Lower leg skin (tissue), 3 donors: ENCODE measurements around the gene CAMK2D.

ENCODE experiments used
- POLR2A ChIP-seq, 2 donors: fragments of 450-650 bp; IDR thresholded peaks; one replicate each; pipeline ENCODE4 v1.6.1; 2016 to 2017; ENCODE audit warnings: antibody characterized with exemption in 2 of 2, mild to moderate bottlenecking in 1 of 2, moderate library complexity in 1 of 2
- TF ChIP-seq, protein P1 (sequence below), 3 donors: fragments of 450-650 bp; IDR thresholded peaks; one replicate each; pipeline ENCODE4 v1.5.1; 2016; ENCODE audit warnings: antibody characterized with exemption in 3 of 3, mild to moderate bottlenecking in 3 of 3, moderate library complexity in 2 of 3

DNA sequence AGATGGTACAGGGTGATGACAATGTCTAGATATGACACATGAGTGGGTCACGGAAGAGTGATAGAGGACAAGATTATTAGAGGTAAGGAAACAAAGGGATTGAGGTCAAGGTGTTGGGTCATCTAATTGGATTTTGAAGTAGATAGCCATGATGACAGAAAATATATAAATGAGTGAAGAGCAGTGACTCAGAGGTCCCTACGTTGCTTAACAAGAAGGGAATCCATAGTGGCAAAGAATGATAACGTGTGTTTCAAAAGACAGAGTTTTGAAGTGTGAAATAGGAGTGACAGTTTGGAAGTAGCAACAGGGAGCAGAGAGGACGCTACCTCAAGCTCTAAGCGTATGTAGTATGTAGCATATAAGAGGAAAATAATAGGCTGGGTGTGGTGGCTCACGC, 22.2 kb upstream of the CAMK2D start:
- TF ChIP-seq, protein P1, sequence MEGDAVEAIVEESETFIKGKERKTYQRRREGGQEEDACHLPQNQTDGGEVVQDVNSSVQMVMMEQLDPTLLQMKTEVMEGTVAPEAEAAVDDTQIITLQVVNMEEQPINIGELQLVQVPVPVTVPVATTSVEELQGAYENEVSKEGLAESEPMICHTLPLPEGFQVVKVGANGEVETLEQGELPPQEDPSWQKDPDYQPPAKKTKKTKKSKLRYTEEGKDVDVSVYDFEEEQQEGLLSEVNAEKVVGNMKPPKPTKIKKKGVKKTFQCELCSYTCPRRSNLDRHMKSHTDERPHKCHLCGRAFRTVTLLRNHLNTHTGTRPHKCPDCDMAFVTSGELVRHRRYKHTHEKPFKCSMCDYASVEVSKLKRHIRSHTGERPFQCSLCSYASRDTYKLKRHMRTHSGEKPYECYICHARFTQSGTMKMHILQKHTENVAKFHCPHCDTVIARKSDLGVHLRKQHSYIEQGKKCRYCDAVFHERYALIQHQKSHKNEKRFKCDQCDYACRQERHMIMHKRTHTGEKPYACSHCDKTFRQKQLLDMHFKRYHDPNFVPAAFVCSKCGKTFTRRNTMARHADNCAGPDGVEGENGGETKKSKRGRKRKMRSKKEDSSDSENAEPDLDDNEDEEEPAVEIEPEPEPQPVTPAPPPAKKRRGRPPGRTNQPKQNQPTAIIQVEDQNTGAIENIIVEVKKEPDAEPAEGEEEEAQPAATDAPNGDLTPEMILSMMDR (IDR thresholded peaks at IDR 0.05) = no peak
- TF ChIP-seq POLR2A (IDR thresholded peaks at IDR 0.05) = no peak
